ENCODE data around the gene PRELID3B. TPM values are rescaled to one million over a fixed set of nuclear protein-coding genes. Genes with fewer than 3 reads are reported as not detected.

Gene PRELID3B
- 65.7 TPM for polyA plus RNA-seq (2013, experiment 1 of 2; ENCODE audit: insufficient read length)
- 60.4 TPM for polyA plus RNA-seq (2013, experiment 2 of 2; ENCODE audit: insufficient read length)

GRCh38 chr20:59042151-59042795 is at the start of gene PRELID3B:
Gene PRELID3B, minus strand, starts transcription at chr20:59042786. Its CDS starts 56 bp downstream, at chr20:59042730.
- peak; percentile 37 for DNase-seq

GRCh38 chr20:59087829-59088433 is 45.3 kb upstream of the PRELID3B start:
- DNase-seq: peak; percentile 63

GRCh38 chr20:59086923-59087322 is 44.3 kb upstream of the PRELID3B start:
- no peak for DNase-seq

- DNase-seq: no peak
Observed at GRCh38 chr20:59084041-59084850, 41.7 kb upstream of the PRELID3B start.

GRCh38 chr20:59082981-59083380 is 40.4 kb upstream of the PRELID3B start:
- DNase-seq: peak; percentile 90

GRCh38 chr20:59082077-59082740 is 39.6 kb upstream of the PRELID3B start:
- DNase-seq: peak; percentile 92

GRCh38 chr20:59081036-59081435 is 38.5 kb upstream of the PRELID3B start:
- no peak for DNase-seq

GRCh38 chr20:59078231-59078630 is 35.6 kb upstream of the PRELID3B start:
- DNase-seq: no peak

- DNase-seq: no peak
Observed at GRCh38 chr20:59077705-59078104, 35.1 kb upstream of the PRELID3B start.

GRCh38 chr20:59075934-59076508 is 33.4 kb upstream of the PRELID3B start:
- DNase-seq: no peak

- peak; percentile 6 for DNase-seq
Observed at GRCh38 chr20:59074456-59074855, 31.9 kb upstream of the PRELID3B start.

- DNase-seq: no peak
Observed at GRCh38 chr20:59073582-59073981, 31.0 kb upstream of the PRELID3B start.

- DNase-seq: no peak
Observed at GRCh38 chr20:59071216-59071615, 28.6 kb upstream of the PRELID3B start.

GRCh38 chr20:59069026-59069425 is 26.4 kb upstream of the PRELID3B start:
- no peak for DNase-seq

GRCh38 chr20:59068534-59068933 is 25.9 kb upstream of the PRELID3B start:
- DNase-seq: no peak

GRCh38 chr20:59064214-59064722 is 21.7 kb upstream of the PRELID3B start:
- DNase-seq: no peak

GRCh38 chr20:59063358-59064213 is 21.0 kb upstream of the PRELID3B start:
- peak; percentile 11 for DNase-seq

- no peak for DNase-seq
Observed at GRCh38 chr20:59062081-59062480, 19.5 kb upstream of the PRELID3B start.

GRCh38 chr20:59055302-59055701 is 12.7 kb upstream of the PRELID3B start:
- DNase-seq: no peak

- DNase-seq: no peak
Observed at GRCh38 chr20:59051666-59052185, 9.1 kb upstream of the PRELID3B start.

GRCh38 chr20:59050437-59050836 is 7.9 kb upstream of the PRELID3B start:
- DNase-seq: no peak

Measured in fibroblast of skin of back (primary cell).